IMR-90 (cell line): ENCODE measurements around the gene MINK1. TPM values are rescaled to one million over a fixed set of nuclear protein-coding genes. Genes with fewer than 3 reads are reported as not detected.

Experiments
- ATAC-seq: fragments of 200-7000 bp; cut with Tn5 transposase; 2 replicates; pipeline ENCODE4 v1.9.1; 2020; ENCODE audit warnings: low read depth, mild to moderate bottlenecking, moderate library complexity
- BruUV-seq: library from RNA; stranded (reverse); fragments of 400-500 nt; replicated peaks from 2 replicates; lab custom pipeline; 2021; lab: Mats Ljungman, UMichigan
- CTCF ChIA-PET: fragments of 300-600 bp; formaldehyde crosslinking; extraction: SDS; loops from one replicate; lab custom pipeline; 2021; ENCODE audit warnings: antibody characterized with exemption; lab: Yijun Ruan, JAX
- POLR2A ChIA-PET: fragments of 300-600 bp; sonication (Branson Sonifier 250); formaldehyde crosslinking; loops from one replicate; lab custom pipeline; 2022; ENCODE audit warnings: antibody characterized with exemption; ENCODE audit not compliant: unreplicated experiment; lab: Charles Lee
- DNase-seq: peaks from one replicate; pipeline ENCODE4 v3.0.0; 2013
- H2AFZ ChIP-seq: replicated peaks from 2 replicates; pipeline ENCODE3; 2013; ENCODE audit warnings: low read length, mild to moderate bottlenecking; ENCODE audit not compliant: poor library complexity
- H2AK5ac ChIP-seq: 2 replicates; pipeline ENCODE4 v1.6.1; 2013; ENCODE audit warnings: low read depth, low read length, inconsistent platforms
- H2AK9ac ChIP-seq: replicated peaks from 2 replicates; pipeline ENCODE3; 2013; ENCODE audit warnings: mild to moderate bottlenecking, low read depth, low read length, moderate library complexity; ENCODE audit not compliant: poor library complexity
- H2BK120ac ChIP-seq: 2 replicates; pipeline ENCODE4 v1.6.1; 2013; ENCODE audit warnings: low read depth, low read length, inconsistent platforms
- H2BK15ac ChIP-seq: 3 replicates; pipeline ENCODE4 v1.6.1; 2013; ENCODE audit warnings: low read depth, low read length, inconsistent platforms
- H2BK20ac ChIP-seq: 2 replicates; pipeline ENCODE4 v1.6.1; 2013; ENCODE audit warnings: low read depth, mild to moderate bottlenecking, inconsistent platforms, low read length, moderate library complexity
- H2BK5ac ChIP-seq: 2 replicates; pipeline ENCODE4 v1.6.1; 2013; ENCODE audit warnings: mild to moderate bottlenecking, low read depth, low read length, inconsistent platforms; ENCODE audit not compliant: poor library complexity, severe bottlenecking
- H3K14ac ChIP-seq: replicated peaks from 2 replicates; pipeline ENCODE4 v1.6.1; 2013; ENCODE audit warnings: low read depth, low read length, inconsistent platforms
- H3K18ac ChIP-seq: 2 replicates; pipeline ENCODE4 v1.6.1; 2013; ENCODE audit warnings: low read depth, low read length, control low read depth
- H3K23ac ChIP-seq: 2 replicates; pipeline ENCODE4 v1.6.1; 2013; ENCODE audit warnings: low read depth, low read length, inconsistent platforms
- H3K27ac ChIP-seq: 2 replicates; pipeline ENCODE4 v1.5.1; 2013; ENCODE audit warnings: mild to moderate bottlenecking, control low read depth, low read length; ENCODE audit not compliant: insufficient read depth
- H3K27me3 ChIP-seq: 2 replicates; pipeline ENCODE4 v1.6.1; 2013; ENCODE audit warnings: low read length; ENCODE audit not compliant: control insufficient read depth, insufficient read depth
- H3K36me3 ChIP-seq: 2 replicates; pipeline ENCODE4 v1.6.1; 2013; ENCODE audit warnings: low read length, mixed read lengths; ENCODE audit not compliant: control insufficient read depth, insufficient read depth
- H3K4ac ChIP-seq: 2 replicates; pipeline ENCODE4 v1.6.1; 2013; ENCODE audit warnings: low read depth, low read length, inconsistent platforms
- H3K4me1 ChIP-seq: 2 replicates; pipeline ENCODE4 v1.6.1; 2013; ENCODE audit warnings: low read length, mixed read lengths; ENCODE audit not compliant: control insufficient read depth, insufficient read depth
- H3K4me2 ChIP-seq: 2 replicates; pipeline ENCODE4 v1.6.1; 2013; ENCODE audit warnings: low read depth, mild to moderate bottlenecking, control low read depth, low read length, moderate library complexity
- H3K4me3 ChIP-seq: 2 replicates; pipeline ENCODE4 v1.5.1; 2013; ENCODE audit warnings: low read depth, mild to moderate bottlenecking, control low read depth, low read length, moderate library complexity; ENCODE audit not compliant: insufficient read depth
- H3K56ac ChIP-seq: 2 replicates; pipeline ENCODE4 v1.6.1; 2013; ENCODE audit warnings: low read length, inconsistent platforms; ENCODE audit not compliant: insufficient read depth; ENCODE audit errors: extremely low read depth
- H3K79me1 ChIP-seq, 2 experiments: 2 replicates each; pipeline ENCODE4 v1.6.1; 2013; ENCODE audit warnings: low read length in 2 of 2, inconsistent platforms in 1 of 2, low read depth in 1 of 2
- H3K9ac ChIP-seq: 2 replicates; pipeline ENCODE4 v1.6.1; 2013; ENCODE audit warnings: low read depth, low read length, control low read depth
- H3K9me1 ChIP-seq: 2 replicates; pipeline ENCODE4 v1.6.1; 2013; ENCODE audit warnings: low read length, inconsistent platforms; ENCODE audit not compliant: insufficient read depth
- H3K9me3 ChIP-seq: 2 replicates; pipeline ENCODE4 v1.6.1; 2013; ENCODE audit warnings: low read length; ENCODE audit not compliant: control insufficient read depth, insufficient read depth
- H4K20me1 ChIP-seq: 2 replicates; pipeline ENCODE4 v1.6.1; 2013; ENCODE audit warnings: low read length, inconsistent platforms; ENCODE audit not compliant: insufficient read depth
- H4K5ac ChIP-seq: 2 replicates; pipeline ENCODE4 v1.6.1; 2013; ENCODE audit warnings: mild to moderate bottlenecking, low read depth, low read length, control low read depth
- H4K8ac ChIP-seq, 2 experiments: 2 replicates each; pipeline ENCODE4 v1.6.1; 2013; ENCODE audit warnings: low read depth in 2 of 2, low read length in 2 of 2, control low read depth in 1 of 2, inconsistent platforms in 1 of 2
- H4K91ac ChIP-seq: 2 replicates; pipeline ENCODE4 v1.6.1; 2013; ENCODE audit warnings: low read depth, low read length, inconsistent platforms; ENCODE audit not compliant: insufficient read depth
- BHLHE40 ChIP-seq: fragments of 150-350 bp; IDR thresholded peaks from 2 replicates; pipeline ENCODE4 v1.6.1; 2016; ENCODE audit warnings: mild to moderate bottlenecking, low read depth, low read length
- CEBPB ChIP-seq: IDR thresholded peaks from 2 replicates; pipeline ENCODE4 v1.6.1; 2012; ENCODE audit warnings: low read depth, low read length, improper control_type of control experiment
- CHD1 ChIP-seq: IDR thresholded peaks from 2 replicates; pipeline ENCODE4 v1.6.1; 2012; ENCODE audit warnings: low read depth, low read length, improper control_type of control experiment
- CTCF ChIP-seq: conservative IDR thresholded peaks from 2 replicates; pipeline ENCODE4 v1.5.1; 2012; ENCODE audit warnings: mild to moderate bottlenecking, low read depth, low read length, improper control_type of control experiment
- ELK1 ChIP-seq: fragments of 150-350 bp; IDR thresholded peaks from 2 replicates; pipeline ENCODE4 v1.6.1; 2016; ENCODE audit warnings: low read depth, mild to moderate bottlenecking, low read length, moderate library complexity, borderline replicate concordance
- FOS ChIP-seq: fragments of 150-350 bp; IDR thresholded peaks from 2 replicates; pipeline ENCODE4 v1.6.1; 2016; ENCODE audit warnings: low read depth, low read length
- MAFK ChIP-seq: IDR thresholded peaks from 2 replicates; pipeline ENCODE4 v1.6.1; 2012; ENCODE audit warnings: low read depth, low read length, improper control_type of control experiment
- MAZ ChIP-seq: IDR thresholded peaks from 2 replicates; pipeline ENCODE4 v1.6.1; 2012; ENCODE audit warnings: low read depth, mild to moderate bottlenecking, low read length, improper control_type of control experiment, moderate library complexity, borderline replicate concordance
- MXI1 ChIP-seq: IDR thresholded peaks from 2 replicates; pipeline ENCODE4 v1.6.1; 2012; ENCODE audit warnings: low read depth, mild to moderate bottlenecking, low read length, moderate library complexity, borderline replicate concordance
- NFE2L2 ChIP-seq: fragments of 150-350 bp; IDR thresholded peaks from 2 replicates; pipeline ENCODE4 v1.6.1; 2016; ENCODE audit warnings: low read depth, mild to moderate bottlenecking, low read length
- POLR2A ChIP-seq: IDR thresholded peaks from 2 replicates; pipeline ENCODE4 v1.6.1; 2012; ENCODE audit warnings: mild to moderate bottlenecking, low read depth, low read length
- RAD21 ChIP-seq: IDR thresholded peaks from 2 replicates; pipeline ENCODE4 v1.6.1; 2012; ENCODE audit warnings: low read length, improper control_type of control experiment
- RCOR1 ChIP-seq: IDR thresholded peaks from 2 replicates; pipeline ENCODE4 v1.6.1; 2012; ENCODE audit warnings: mild to moderate bottlenecking, low read length, improper control_type of control experiment; ENCODE audit not compliant: insufficient replicate concordance
- RFX5 ChIP-seq: IDR thresholded peaks from 2 replicates; pipeline ENCODE4 v1.8.0; 2012; ENCODE audit warnings: low read depth, mild to moderate bottlenecking, low read length, moderate library complexity
- USF2 ChIP-seq: fragments of 150-350 bp; IDR thresholded peaks from 2 replicates; pipeline ENCODE4 v1.6.1; 2017; ENCODE audit warnings: mild to moderate bottlenecking, antibody characterized with exemption, low read length, low read depth
- WGBS, 2 experiments: methylation state at CpG; one replicate each; pipeline versions ENCODE4 v1.1.5 to v1.1.7; 2013; ENCODE audit warnings: missing lambda C conversion rate in 2 of 2; ENCODE audit not compliant: insufficient read length in 1 of 2; ENCODE audit errors: extremely low coverage in 2 of 2; 5-methylcytosine and 5-hydroxymethylcytosine counted together
- dilution Hi-C: fragments of 300-500 bp; cut with HindIII; formaldehyde crosslinking; loops from one replicate; pipeline ENCODE4 v1.14.3; 2018; ENCODE audit warnings: low sequenced_read_pairs; ENCODE audit not compliant: unreplicated experiment
- in situ Hi-C: fragments of 300-500 bp; cut with MboI; formaldehyde crosslinking; loops from 3 replicates; pipeline ENCODE4 v1.14.3; 2019; ENCODE audit warnings: low sequenced_read_pairs, inconsistent platforms, mixed read lengths
- intact Hi-C: fragments of 100-400 bp; cut with micrococcal nuclease; formaldehyde crosslinking; loops from 2 replicates; pipeline ENCODE4 v1.10.0; 2022
- polyA plus RNA-seq, 3 experiments: library from polyadenylated mRNA; depleted of rRNA; stranded (reverse); fragments of >200 nt; gene quantifications; 2 replicates each; pipeline ENCODE4 v1.2.3, GENCODE V29; 2012; ENCODE audit warnings: low replicate concordance in 1 of 3
- total RNA-seq: library from RNA; depleted of rRNA; stranded (reverse); fragments of >200 nt; gene quantifications from 2 replicates; pipeline ENCODE4 v1.2.3, GENCODE V29; 2012

MINK1 gene
- total and polyA plus RNA-seq, 2 of the 4 experiments (the other 2 are of a cell fraction) = 12.2 to 40.9 TPM

- Histone ChIP-seq H3K36me3 (peaks cover 41% of the 10 kb centered on the region), H2BK120ac (peak overlapping the region; percentile 49; the same call in 1 of the 2 replicates), H3K18ac (no peak overlapping the region), H3K79me1 (peaks cover 10 to 50% of the 10 kb centered on the region in 2 experiments; a peak in 3 of 4 replicates), H2AFZ (no peak overlapping the region), H3K14ac (peak overlapping the region; percentile 95), H3K23ac (peak overlapping the region; percentile 81), H3K4ac (peak overlapping the region; percentile 85), H3K4me1 (peaks cover 24% of the 10 kb centered on the region), H3K4me3 (peak overlapping the region; percentile 98), H3K27me3 (no peaks in the 10 kb centered on the region), H2BK20ac (no peak overlapping the region), H2BK5ac (peak overlapping the region; percentile 98), H4K91ac (peak overlapping the region; percentile 21), H4K5ac (0 out of 2 replicates have a peak overlapping the region, but pooled peaks have one; percentile 6), H2AK5ac (peak overlapping the region; percentile 25), H2AK9ac (peak overlapping the region; percentile 44), H3K9ac (peak overlapping the region; percentile 97), H3K4me2 (peak overlapping the region; percentile 78), H3K9me3 (no peaks in the 10 kb centered on the region), H4K20me1 (peaks cover 66% of the 10 kb centered on the region), H3K56ac (peak overlapping the region; percentile 94), H3K9me1 (peaks cover 19% of the 10 kb centered on the region; the same call in 1 of the 2 replicates), H4K8ac (peak overlapping the region; percentile 80 to 95; a peak in 3 of 4 replicates), H2BK15ac (peak overlapping the region; percentile 25; the same call in 1 of the 3 replicates), H3K27ac (peak overlapping the region; percentile 96)
- in situ Hi-C loops = no loop called here
- ChIA-PET POLR2A (interaction anchor here (0.6 to 3.5 kb wide), 5 partner anchors 20 to 79 kb away, joined by 3 to 19 read pairs (median 4); partner anchors contain the start of genes CAMTA2 and SPAG7), CTCF (no interaction called here)
- intact Hi-C loops = no loop called here
- BruUV-seq = TSS peak; percentile 92
- ATAC-seq (no peak), DNase-seq (no peak)
- dilution Hi-C loops = no loop called here
- no CpG with 5 or more reads among the region's 16 CpGs for WGBS, 2 experiments
- TF ChIP-seq CEBPB (no peak), MAZ (no peak), NFE2L2 (no peak), RFX5 (no peak), USF2 (no peak), CHD1 (no peak), POLR2A (no peak), BHLHE40 (no peak), RCOR1 (no peak), CTCF (no peak), ELK1 (no peak), FOS (no peak), MXI1 (no peak), RAD21 (no peak), MAFK (no peak)
Measured at GRCh38 chr17:4946312-4946976, 113.3 kb downstream of the MINK1 start.
